ENCODE data around the gene GSG1.

GSG1 gene

DNA sequence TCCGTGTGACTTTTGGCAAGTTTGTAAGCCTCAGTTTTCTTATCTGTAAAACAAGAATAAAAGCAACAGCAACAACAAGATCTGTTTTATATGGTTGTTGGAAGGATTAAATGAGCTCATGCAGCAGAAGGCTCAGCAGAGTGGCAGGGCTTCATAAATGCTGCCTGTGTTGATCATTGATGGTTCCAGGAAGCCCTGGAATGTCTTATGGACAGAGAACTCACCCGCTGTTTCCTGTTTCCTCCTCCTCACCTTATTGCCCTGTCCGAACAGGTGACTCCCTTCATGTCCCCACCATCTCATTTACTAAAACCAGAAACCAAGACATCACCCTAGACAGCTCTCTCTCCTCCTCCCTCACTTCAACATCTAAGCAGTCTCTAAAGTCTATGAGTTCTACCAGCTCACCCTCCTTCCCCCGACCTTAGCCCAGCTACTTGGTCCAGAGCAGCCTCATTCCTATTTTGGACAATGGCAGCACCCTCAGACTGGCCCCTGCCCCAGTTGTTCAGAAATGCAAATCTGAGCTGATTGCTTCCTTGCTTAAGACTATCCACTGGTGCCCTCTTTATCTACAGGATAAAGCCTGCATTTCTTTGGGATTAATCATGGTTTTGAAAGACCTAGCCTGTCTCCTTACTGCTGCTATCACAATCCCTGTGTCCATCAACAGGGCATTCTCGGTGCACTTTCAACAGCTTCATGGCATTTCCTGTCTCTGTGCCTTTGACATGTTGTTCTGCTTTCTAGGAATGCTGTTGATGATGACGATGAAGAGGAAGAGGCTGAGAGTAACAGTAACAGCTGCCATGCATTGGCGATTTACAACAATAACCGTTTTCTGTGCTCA is 21.4 kb upstream of the GSG1 start:
- DNase-seq (ENCODE audit: low read depth) = no peak
- H3K4me3 ChIP-seq (ENCODE audit: low read depth, low read length) = no peak overlapping the region

DNA sequence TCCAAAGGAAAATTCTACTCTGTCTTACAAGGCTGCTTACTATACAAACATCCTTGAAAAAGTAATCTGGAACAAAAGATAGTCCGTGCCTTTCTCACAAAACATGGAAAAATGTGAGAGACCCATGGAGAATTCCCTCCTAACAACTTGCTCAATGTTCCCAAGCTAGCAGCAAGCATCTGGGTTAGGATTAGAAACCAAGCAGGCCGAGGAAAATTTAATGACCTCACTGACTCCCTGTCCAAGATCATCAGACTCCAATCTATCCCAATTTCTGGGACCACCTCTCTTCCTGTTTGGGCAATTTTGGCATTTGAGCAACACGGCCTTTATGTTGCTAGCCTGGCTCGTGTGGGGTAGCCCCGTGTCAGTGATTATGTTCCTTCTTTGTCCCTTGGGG is 18.1 kb upstream of the GSG1 start:
- DNase-seq (ENCODE audit: low read depth) = no peak
- H3K4me3 ChIP-seq (ENCODE audit: low read depth, low read length) = no peak overlapping the region

DNA sequence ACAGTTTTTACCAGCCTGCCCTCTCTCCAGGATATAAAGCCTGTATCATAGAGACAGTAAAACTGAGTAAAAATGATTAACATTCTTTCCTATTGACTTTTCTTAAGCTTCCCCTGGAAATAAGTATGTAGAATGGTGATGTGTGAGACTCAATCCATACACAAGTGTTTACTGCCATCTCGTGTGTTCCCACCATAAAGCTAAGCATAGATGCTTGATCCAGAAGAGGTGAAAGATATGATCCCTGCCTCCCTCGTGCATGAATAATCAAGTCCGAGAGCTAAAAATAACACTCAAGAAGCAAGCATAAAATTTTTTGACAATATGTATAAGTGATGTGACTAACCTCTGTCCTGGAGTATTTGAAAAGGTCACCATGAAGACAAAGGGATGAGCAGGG is 16.9 kb upstream of the GSG1 start:
- H3K4me3 ChIP-seq (ENCODE audit: low read depth, low read length) = no peak overlapping the region
- DNase-seq (ENCODE audit: low read depth) = no peak

DNA sequence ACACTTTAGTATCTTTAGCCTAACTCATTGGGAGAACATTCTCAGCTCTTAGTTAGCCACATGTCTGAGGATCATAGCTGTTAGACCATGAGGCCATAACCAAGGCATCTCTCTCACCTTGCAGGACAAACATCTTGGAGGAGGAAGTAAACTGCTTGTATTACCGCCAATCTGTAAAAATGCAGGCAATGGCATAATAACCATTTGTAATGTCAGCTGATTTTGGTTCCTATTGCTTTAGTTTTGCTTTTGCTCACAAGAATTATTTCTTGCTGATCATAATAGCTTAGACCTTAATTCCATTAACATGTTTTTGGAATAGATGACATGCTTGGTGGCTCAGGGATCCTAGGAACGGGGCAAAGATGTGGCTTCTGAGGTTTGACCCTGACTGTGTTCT is 16.4 kb upstream of the GSG1 start:
- no peak overlapping the region for H3K4me3 ChIP-seq (ENCODE audit: low read depth, low read length)
- DNase-seq (ENCODE audit: low read depth) = no peak

DNA sequence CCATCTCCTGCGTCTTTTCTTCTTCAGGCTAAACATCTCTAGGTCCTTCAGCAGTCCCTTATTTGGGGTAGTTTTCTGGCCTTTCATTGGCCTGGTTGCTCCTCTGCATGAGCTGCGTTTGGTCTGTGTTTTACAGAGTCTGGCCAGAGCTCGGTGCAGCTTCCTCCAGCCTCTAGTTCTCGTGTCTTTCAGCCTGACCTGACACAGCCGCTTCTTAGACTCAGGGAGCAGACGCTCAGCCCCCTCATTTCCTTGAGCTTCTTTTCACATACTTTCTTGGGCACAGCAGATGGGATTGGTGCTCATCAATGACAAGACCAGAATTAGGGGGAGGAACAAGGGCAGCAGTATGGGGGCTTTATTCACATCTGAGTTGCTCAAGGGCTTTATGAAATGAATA is 13.6 kb upstream of the GSG1 start:
- H3K4me3 ChIP-seq (ENCODE audit: low read depth, low read length) = no peak overlapping the region
- no peak for DNase-seq (ENCODE audit: low read depth)

DNA sequence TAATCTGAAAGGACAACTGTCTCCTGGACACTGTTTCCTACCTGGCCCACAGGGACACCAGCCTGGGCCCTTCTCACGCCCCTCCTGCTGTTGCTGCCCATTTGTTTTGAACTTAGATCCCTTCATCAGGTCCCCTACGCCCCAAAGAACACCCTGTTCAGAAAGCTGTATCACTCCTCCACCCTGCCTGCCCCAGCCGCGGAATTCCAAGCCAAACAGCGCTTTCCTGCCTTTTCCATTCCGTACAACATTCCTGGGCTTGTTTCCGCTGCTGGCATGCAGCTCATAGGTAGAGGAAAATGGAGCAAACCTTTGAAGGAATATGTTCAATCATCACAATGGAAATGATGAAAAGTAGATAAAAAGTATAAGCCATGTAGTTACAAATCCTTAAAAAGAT is 12.8 kb upstream of the GSG1 start:
- no peak overlapping the region for H3K4me3 ChIP-seq (ENCODE audit: low read depth, low read length)
- DNase-seq (ENCODE audit: low read depth) = no peak

DNA sequence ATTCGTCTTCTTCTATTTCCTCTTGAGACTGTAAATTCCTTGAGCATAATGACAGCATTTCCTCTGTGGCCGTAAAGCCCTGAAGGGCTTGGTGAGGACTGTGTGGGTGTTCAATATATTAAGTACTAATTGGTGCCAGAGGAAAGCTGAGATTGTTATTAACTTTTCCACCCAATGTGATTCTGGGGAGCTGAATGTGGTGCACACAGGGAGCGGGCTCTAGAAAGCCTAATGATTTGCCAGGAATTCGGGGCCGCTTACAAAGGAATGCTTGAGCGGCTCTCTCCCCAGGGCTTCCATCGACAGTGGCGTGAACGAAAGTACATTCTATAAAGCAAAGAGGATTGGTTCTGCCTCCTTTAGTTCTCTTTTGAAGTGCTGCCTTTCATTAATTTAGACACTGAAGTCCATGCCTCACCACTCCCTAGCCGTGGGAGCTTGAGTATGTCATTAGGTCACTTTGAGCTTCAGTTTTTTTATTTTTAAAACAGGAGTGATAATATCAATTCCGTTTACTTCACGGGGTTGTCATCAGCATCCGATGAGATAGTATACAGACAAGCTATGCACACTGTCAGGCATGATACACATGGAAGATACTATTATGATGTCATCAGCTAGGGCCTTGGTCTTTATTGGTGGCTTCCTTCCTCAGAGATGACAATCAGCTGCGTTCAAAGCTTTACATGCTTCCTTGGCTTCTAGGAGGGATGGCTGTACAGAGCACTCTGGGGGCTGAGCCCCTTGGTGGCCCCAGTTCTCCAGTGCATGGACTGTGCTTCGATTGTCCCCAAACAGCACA is 11.0 kb upstream of the GSG1 start:
- no peak for DNase-seq (ENCODE audit: low read depth)
- H3K4me3 ChIP-seq (ENCODE audit: low read depth, low read length) = no peak overlapping the region

DNA sequence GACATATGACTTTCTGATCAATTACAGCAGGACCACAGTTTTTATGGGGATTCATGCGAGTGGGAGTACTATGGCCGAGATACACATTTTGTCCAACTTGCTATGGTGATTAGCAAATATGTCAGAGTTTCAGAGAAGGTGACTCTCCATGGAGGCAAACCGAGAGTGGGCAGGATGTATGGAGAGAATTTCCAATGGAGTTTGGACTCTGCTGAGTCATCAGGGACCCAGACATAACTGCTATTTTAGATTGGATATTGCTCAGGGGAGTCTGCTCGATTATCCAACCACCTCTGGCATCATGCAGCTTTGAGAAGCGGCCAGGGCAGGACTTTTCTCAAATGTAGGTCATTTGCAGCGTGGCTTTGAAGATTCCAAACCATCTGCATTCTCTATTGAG is 9.5 kb upstream of the GSG1 start:
- DNase-seq (ENCODE audit: low read depth) = no peak
- no peak overlapping the region for H3K4me3 ChIP-seq (ENCODE audit: low read depth, low read length)

DNA sequence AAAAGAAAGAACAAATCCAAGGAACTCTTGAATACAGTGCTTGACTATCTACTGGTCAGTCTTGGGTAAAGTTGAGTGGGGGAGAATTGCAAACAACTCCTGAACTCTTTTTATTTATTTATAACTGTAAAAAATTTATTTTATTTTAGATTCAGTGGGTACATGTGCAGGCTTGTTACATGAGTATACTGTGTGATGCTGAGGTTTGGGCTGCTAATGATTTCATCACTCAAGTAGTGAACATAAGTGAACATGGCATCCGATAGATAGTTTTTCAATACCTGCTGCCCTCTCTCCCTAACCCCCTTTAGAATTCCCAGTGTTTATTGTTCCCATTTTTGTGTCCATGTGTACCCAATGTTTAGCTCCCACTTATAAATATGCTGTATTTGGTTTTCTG is 3.2 kb upstream of the GSG1 start:
- no peak overlapping the region for H3K4me3 ChIP-seq (ENCODE audit: low read depth, low read length)
- DNase-seq (ENCODE audit: low read depth) = no peak

DNA sequence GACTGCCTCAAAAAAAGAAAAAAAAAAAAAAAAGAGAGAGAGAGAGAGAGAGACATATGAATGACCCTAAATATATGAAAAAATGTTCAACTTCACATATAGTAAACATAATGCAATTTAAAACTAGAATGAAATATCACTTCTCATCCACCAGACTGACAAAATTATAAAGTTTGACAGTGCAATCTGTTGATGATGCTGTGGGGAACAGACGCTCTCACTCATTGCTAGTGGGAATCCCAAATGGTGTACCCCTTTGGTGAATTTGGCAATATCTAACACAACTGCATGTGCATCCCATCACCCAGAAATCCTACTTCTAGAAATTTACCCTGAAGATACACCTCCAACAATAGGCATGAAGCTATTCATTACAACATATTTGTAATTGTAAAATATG is 2.3 kb upstream of the GSG1 start:
- H3K4me3 ChIP-seq (ENCODE audit: low read depth, low read length) = no peak overlapping the region
- DNase-seq (ENCODE audit: low read depth) = no peak

DNA sequence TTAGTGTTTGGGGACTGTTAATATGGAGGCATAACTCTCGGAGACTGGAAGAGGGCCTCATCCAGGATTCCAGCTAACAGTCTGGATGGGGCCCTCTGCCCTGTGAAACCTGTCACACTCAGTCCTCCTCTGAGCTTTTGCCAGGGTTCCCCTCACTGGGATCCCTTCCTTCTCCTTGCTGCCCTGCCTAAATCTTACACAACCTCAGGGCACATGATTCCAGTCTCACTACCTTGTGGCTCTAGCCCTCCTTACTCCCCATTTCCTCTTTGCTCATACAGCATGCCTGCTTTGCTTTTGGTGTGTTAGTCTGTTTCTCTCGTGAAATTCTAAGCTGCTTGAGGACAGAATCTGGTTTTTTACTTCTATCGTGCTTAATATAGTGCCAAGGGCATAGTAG is 942 bp upstream of the GSG1 start:
- H3K4me3 ChIP-seq (ENCODE audit: low read depth, low read length) = no peak overlapping the region
- DNase-seq (ENCODE audit: low read depth) = no peak

DNA sequence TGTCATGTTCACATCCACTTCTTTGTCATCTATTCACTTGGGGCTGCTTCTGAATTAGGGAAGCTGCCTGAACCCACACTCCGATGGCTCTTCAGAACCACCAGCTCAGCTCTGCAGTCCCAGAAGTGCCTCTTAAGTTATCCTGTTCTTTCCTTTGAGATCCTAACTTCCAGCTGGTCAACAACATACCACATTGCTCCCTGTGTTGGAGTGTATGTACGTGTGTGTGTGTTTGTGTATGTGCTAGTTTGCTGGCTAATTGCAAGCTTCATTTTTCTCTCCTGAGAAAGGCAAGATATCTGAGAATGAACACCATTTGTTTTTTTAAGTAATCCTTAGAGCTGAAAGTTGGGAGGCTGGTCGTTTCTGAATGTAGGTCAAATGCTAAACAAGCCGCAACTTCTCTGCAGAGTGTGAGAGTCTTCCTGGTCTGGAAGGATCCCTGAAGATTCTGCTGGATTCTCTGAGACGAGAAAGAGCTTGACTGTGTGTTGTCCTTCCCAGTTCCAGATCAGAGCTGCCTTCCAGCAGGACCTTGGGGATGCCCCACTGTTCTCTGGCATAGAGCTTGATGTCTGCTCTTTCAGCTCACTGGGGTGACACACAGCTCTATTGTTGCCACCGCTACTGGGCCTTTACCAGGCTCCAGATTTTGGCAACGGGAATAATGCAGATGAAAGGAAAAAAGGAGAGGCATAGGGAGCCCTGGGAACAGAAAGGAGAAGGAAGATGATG is 839 bp downstream of the GSG1 start:
- DNase-seq (ENCODE audit: low read depth) = peak; percentile 60
- H3K4me3 ChIP-seq (ENCODE audit: low read depth, low read length) = no peak overlapping the region

DNA sequence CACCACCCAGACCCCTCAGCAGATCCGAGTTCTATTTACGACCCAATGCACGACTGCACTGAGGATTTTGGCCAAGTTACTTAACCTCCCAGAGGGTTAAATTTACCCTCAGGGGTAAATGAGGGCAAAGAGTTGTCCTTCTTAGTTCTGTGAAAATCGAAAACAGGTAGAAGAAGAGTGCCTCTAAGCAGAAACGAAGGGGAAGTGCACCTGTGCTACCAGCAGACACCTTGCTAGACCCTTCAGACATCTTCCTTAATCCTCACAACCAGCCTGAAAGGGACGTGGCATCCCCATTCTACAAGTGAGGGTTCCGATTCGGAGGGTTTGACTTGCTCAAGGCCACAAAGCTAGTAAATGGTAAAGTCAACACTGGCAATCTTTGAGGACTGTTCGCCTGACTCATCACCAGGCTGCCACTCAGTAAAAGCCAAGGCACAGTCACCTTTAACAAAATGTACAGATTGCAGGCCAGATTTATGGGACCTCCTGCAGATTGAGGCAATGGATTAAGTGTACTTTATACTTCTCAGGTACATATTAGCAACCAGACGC is 1.6 kb downstream of the GSG1 start:
- no peak for DNase-seq (ENCODE audit: low read depth)
- H3K4me3 ChIP-seq (ENCODE audit: low read depth, low read length) = peak overlapping the region; percentile 45

DNA sequence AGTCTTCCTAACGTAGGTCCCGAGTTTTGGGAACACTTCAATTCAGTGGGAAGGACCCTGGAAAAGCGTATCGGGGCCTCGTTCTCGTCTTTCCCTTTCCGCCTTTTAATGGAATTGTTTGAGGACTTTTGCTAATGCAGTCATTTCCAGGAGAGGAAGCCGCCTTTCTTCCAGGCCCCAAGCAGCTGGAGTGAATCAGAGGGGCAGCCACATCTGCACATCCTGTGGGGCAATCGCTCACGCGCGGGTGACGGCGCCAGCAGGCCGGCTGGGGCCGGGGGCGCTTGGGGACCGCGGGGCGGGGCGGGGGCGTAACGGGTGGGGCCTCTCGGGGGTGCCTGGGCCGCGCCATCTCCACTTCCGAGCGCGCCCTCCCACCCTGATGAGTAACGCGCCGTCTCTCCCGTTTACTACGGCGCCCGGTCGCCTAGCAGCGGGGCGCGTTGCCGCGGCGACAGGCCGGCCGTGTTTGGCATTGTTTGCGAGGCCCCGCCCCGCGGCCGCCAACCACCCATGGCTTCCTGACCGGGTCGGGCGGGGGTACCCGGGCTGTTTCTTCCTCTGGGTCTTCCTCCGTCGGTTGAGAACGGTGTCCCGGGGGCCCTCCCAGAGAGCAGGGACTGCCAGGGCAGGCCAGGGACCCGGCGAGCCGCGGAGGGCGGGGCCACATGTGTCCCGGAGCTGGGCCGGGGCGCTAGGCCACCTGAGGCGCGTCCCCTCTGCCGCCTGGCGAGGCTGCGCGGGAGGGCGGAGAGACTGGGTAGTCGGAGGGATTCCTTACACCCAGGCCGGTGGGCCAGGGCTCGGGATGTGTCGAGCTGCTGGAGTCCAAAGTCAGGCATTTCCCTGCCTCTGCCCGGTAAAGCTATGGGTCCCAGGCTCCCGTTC is 2.3 kb downstream of the GSG1 start:
- H3K4me3 ChIP-seq (ENCODE audit: low read depth, low read length) = peak overlapping the region; percentile 45
- peak; percentile 90 for DNase-seq (ENCODE audit: low read depth)

DNA sequence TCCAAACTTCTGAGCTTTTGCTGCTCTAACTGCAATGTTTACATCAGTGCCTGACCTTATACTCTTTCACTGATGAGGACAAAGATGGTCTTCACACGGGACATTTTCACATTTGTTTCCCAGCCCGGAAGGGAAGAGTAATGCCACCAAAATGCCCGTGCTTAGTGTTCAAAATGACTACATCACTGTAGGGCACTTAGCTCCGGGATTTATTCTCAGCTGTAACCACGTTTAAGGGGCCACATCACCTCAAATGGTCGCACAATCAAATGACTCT is 2.9 kb downstream of the GSG1 start:
- H3K4me3 ChIP-seq (ENCODE audit: low read depth, low read length) = peak overlapping the region; percentile 24
- no peak for DNase-seq (ENCODE audit: low read depth)

DNA sequence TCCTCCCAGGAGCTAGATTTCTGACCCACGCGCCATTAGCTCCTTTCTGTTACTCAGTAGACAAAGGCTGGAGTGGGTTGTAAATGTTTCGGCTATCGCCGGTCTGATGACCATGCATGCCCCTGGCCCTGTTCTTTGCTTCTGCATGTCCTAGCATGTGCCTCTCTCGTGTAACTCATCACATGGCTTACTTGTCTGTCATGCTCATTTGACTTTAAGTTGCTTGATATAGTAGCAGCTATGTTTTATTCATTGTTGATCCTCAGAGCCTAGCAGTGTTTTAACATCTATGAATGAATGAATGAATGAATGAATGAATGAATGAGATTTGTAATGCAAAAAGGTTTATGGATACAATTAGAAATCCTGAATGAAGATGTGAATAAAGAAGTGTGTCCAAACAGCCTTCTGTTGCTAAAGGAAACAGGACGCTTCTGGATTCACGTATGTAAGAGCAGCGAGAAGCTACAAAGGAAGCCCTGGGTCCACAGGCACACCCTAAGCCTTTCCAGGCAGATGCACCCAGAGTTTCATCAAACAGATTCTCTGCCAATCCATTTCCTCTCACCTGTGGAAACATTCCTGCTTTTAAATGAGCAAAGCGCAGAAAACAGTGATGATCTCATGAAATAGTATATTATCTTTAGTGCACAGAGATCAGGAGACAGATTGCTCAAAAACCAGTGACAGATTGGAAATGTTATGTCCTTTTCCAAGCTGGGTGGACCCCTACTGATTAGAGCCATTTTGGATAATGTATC is 3.4 kb downstream of the GSG1 start:
- H3K4me3 ChIP-seq (ENCODE audit: low read depth, low read length) = no peak overlapping the region
- DNase-seq (ENCODE audit: low read depth) = no peak

DNA sequence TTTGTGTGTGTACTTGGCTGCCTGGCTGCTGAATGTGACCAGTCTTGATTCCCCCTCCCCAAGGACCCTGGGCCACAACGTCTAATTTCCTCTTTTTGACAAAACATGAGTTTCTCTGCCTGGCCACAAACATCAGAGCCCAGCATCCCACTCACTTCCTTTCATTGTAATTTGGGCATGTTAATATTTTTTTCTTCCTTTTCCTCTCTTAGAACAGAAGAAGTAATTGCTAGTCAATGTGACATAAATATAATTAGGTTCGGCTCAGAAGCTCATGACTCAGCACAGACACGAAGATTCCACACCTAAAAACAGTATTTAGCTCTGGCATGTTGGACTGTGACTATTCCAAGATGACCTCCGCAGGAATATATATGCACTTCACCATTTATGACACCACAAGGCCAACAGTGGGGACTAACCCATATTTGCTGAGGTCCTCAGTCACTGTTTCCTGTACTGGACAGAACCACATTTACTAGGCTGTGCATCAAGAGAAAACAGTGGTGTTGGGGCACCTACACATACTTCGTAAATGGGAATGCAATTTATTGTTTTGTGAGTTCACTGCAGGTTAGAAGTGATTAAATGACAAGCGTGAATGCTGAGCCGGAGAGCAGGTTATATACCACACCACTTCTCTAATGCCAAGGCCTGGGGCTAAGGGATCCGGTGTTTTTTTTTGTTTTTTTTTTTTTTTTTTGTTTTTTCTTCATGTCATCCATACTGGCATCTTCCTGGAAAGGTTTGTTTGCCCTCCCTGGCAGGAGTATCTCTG is 4.2 kb downstream of the GSG1 start:
- DNase-seq (ENCODE audit: low read depth) = no peak
- no peak overlapping the region for H3K4me3 ChIP-seq (ENCODE audit: low read depth, low read length)

DNA sequence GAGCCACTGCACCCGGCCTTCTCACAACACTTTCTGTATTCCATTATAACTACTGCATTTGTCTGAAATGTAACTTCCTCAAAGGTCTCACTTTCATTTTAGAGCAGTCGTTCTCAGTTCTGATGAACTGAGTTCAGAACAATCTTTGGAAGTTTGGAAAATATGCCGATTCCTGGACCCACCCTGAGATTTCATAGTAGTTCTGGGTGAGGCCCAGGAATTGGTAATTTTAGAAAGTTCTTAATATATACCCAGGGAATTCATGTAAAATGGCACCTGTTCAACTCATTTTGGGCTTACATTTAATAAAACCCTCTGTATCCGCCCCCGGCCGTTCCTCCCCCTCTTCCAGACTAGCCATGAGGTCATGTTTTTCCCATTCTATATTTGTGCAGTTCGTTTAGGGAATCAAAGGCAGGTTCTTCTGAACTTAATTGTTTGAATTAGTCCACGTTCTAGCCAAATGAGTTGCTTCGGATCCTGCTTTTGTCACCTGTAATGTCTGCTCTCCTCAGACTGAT is 5.9 kb downstream of the GSG1 start:
- no peak for DNase-seq (ENCODE audit: low read depth)
- H3K4me3 ChIP-seq (ENCODE audit: low read depth, low read length) = peak overlapping the region; percentile 38

Measured in skeletal muscle cell (primary cell).